Spleen (tissue), 11 donors: ENCODE data around the gene COTL1. TPM values are rescaled to one million over a fixed set of nuclear protein-coding genes. Genes with fewer than 3 reads are reported as not detected.

Experiments
- DNase-seq: peaks from one replicate; pipeline ENCODE4 v3.0.0-alpha.2; 2020
- H3K27ac ChIP-seq, 8 donors: fragments of 200-600 bp; sonication (generic) in 7 of 8; 1 replicate in 4 of 8; 2 replicates in 4 of 8; pipeline versions ENCODE4 v1.5.0 to v1.8.0; 2016 to 2021; ENCODE audit warnings: inconsistent platforms in 4 of 8, mild to moderate bottlenecking in 4 of 8, moderate library complexity in 1 of 8
- H3K27me3 ChIP-seq, 7 donors: fragments of 200-600 bp; sonication (generic) in 6 of 7; replicated peaks in 1 of 7; 1 replicate in 4 of 7; 2 replicates in 3 of 7; pipeline versions ENCODE4 v1.5.0 to v1.8.0; 2016 to 2021; ENCODE audit warnings: inconsistent platforms in 3 of 7, mild to moderate bottlenecking in 1 of 7
- H3K36me3 ChIP-seq, 6 donors: fragments of 200-600 bp; sonication (generic) in 5 of 6; 1 replicate in 4 of 6; 2 replicates in 2 of 6; pipeline versions ENCODE4 v1.5.0 to v1.8.0; 2016 to 2021; ENCODE audit warnings: inconsistent platforms in 2 of 6
- H3K4me1 ChIP-seq, 6 donors: fragments of 200-600 bp; sonication (generic) in 5 of 6; 1 replicate in 3 of 6; 2 replicates in 3 of 6; pipeline versions ENCODE4 v1.5.0 to v1.8.0; 2016 to 2021; ENCODE audit warnings: inconsistent platforms in 3 of 6
- H3K4me3 ChIP-seq, 8 donors: fragments of 200-600 bp; sonication (generic) in 7 of 8; 1 replicate in 4 of 8; 2 replicates in 4 of 8; pipeline versions ENCODE4 v1.5.0 to v1.8.0; 2016 to 2021; ENCODE audit warnings: inconsistent platforms in 4 of 8, mild to moderate bottlenecking in 4 of 8, moderate library complexity in 2 of 8
- H3K9me3 ChIP-seq, 8 donors: fragments of 200-600 bp; sonication (generic) in 7 of 8; 1 replicate in 4 of 8; 2 replicates in 4 of 8; pipeline versions ENCODE4 v1.5.0 to v1.8.0; 2016 to 2021; ENCODE audit warnings: inconsistent platforms in 4 of 8
- CTCF ChIP-seq, 11 experiments: fragments of 200-600 bp in 7 of 11; fragments of 450-650 bp in 4 of 11; sonication (generic) in 4 of 11; IDR thresholded peaks in 8 of 11; conservative IDR thresholded peaks in 3 of 11; 1 replicate in 7 of 11; 2 replicates in 4 of 11; pipeline versions ENCODE4 v1.4.0 to v1.8.0; 2016 to 2021; ENCODE audit warnings: antibody characterized with exemption in 11 of 11, inconsistent platforms in 4 of 11, mild to moderate bottlenecking in 1 of 11
- POLR2A ChIP-seq, 3 donors: fragments of 450-650 bp; IDR thresholded peaks; one replicate each; pipeline ENCODE4 v1.5.1; 2017; ENCODE audit warnings: antibody characterized with exemption in 3 of 3, mild to moderate bottlenecking in 1 of 3
- POLR2AphosphoS5 ChIP-seq, 3 donors: sonication (generic); formaldehyde crosslinking; IDR thresholded peaks; one replicate each; pipeline ENCODE4 v1.5.1; 2017; ENCODE audit warnings: antibody characterized with exemption in 3 of 3
- WGBS, 5 donors: extraction: QIAGEN DNeasy Blood & Tissue Kit in 3 of 5; methylation state at CpG; one replicate each; pipeline versions ENCODE4 v1.1.5 to v1.1.7; 2013 to 2018; 5-methylcytosine and 5-hydroxymethylcytosine counted together
- intact Hi-C: fragments of 100-400 bp; cut with DNase I; formaldehyde crosslinking; loops from one replicate; pipeline ENCODE4 v1.15.0; 2023; ENCODE audit warnings: low total_unique reads
- polyA plus RNA-seq, 3 donors: library from polyadenylated mRNA; stranded (reverse); fragments of 200-250 nt; gene quantifications; one replicate each; pipeline ENCODE4 v1.2.1, GENCODE V29; 2013
- total RNA-seq, 7 donors: library from RNA; depleted of rRNA in 3 of 7; stranded (reverse); fragments of >200 nt in 3 of 7; fragmentation: NEBNext Ultra II Directional in 4 of 7; extraction: Animal tissue kit (Norgen Biotek cat#: 25700) in 4 of 7; gene quantifications; one replicate each; pipeline versions ENCODE4 v1.1.0 to v1.2.1, GENCODE V29; 2016 to 2021
- donor health status: healthy with polysubstance abuse.
- donor health status: DM: no; HTN: no; CAD: no; lungs with moderate emphysema.
- donor health status: DM: no; HTN: no; CAD: no.
- donor health status: Bipolar disorder and iron deficiency.
- donor health status: healthy.
- donor health status: DM: no; HTN: no; CAD: no.
- donor health status: DM: yes; HTN: yes; CAD: no.

The COTL1 gene
- total and polyA plus RNA-seq, 10 donors, result 284 to 655 (median 397) TPM

- Histone ChIP-seq H3K27ac (peak overlapping the region in 3 of 8 donors; percentile 6 to 72 (median 28)), H3K4me1 (peaks cover 3 to 88% (median 41%) of the 10 kb centered on the region in 6 donors), H3K27me3 (no peaks in the 10 kb centered on the region), H3K4me3 (no peak overlapping the region), H3K9me3 (peaks cover 0 to 15% (median 13%) of the 10 kb centered on the region in 8 donors), H3K36me3 (peaks cover 0 to 98% (median 29%) of the 10 kb centered on the region in 6 donors)
- intact Hi-C loops, result no loop called here
- no peak for DNase-seq
- no peak for TF ChIP-seq CTCF (IDR thresholded peaks at IDR 0.05 in 8 of 11, conservative IDR thresholded peaks at IDR 0.05 in 3 of 11)
- TF ChIP-seq POLR2AphosphoS5 (IDR thresholded peaks at IDR 0.05), result peak in 1 of 3 donors; percentile 10
- 92 to 98% (median 98%) methylated on average over 12 to 13 of the region's 13 CpGs for WGBS, 5 donors
Measured at GRCh38 chr16:84571506-84571905, 46.4 kb downstream of the COTL1 start.

- DNase-seq, result no peak
- WGBS, 5 donors, result 97 to 98% (median 97%) methylated on average over 11 to 14 of the region's 14 CpGs
Measured at GRCh38 chr16:84570739-84571403, 47.0 kb downstream of the COTL1 start.

GRCh38 chr16:84569382-84569987 is 48.4 kb downstream of the COTL1 start:
- Histone ChIP-seq H3K4me1 (peaks cover 0 to 85% (median 30%) of the 10 kb centered on the region in 6 donors), H3K36me3 (peaks cover 0 to 98% (median 49%) of the 10 kb centered on the region in 6 donors), H3K9me3 (peaks cover 0 to 15% (median 13%) of the 10 kb centered on the region in 8 donors), H3K27ac (peak overlapping the region in 5 of 8 donors; percentile 1 to 72 (median 46)), H3K4me3 (no peak overlapping the region), H3K27me3 (no peaks in the 10 kb centered on the region)
- intact Hi-C loops, result no loop called here
- TF ChIP-seq POLR2AphosphoS5 (IDR thresholded peaks at IDR 0.05), result peak in 1 of 3 donors; percentile 27
- no peak for TF ChIP-seq POLR2A (IDR thresholded peaks at IDR 0.05)
- DNase-seq, result no peak
- WGBS, 5 donors, result 69 to 81% (median 74%) methylated on average over 9 of the region's 9 CpGs

More at GRCh38 chr16:84570739-84571403, 47.0 kb downstream of the COTL1 start:
- peaks cover 3 to 84% (median 35%) of the 10 kb centered on the region in 6 donors for H3K4me1 ChIP-seq
- H3K9me3 ChIP-seq, result peaks cover 0 to 15% (median 13%) of the 10 kb centered on the region in 8 donors
- peak overlapping the region in 2 of 8 donors; percentile 28 to 72 for H3K27ac ChIP-seq
- no peaks in the 10 kb centered on the region for H3K27me3 ChIP-seq
- no peak for TF ChIP-seq CTCF (IDR thresholded peaks at IDR 0.05 in 8 of 11, conservative IDR thresholded peaks at IDR 0.05 in 3 of 11)
- TF ChIP-seq POLR2AphosphoS5 (IDR thresholded peaks at IDR 0.05), result peak in 1 of 3 donors; percentile 24
- no peak overlapping the region for H3K4me3 ChIP-seq
- intact Hi-C loops, result no loop called here
- H3K36me3 ChIP-seq, result peaks cover 0 to 98% (median 35%) of the 10 kb centered on the region in 6 donors

GRCh38 chr16:84568066-84568465 is 49.8 kb downstream of the COTL1 start:
- H3K4me3 ChIP-seq, result no peak overlapping the region
- no peaks in the 10 kb centered on the region for H3K27me3 ChIP-seq
- 89 to 97% (median 90%) methylated on average over 9 of the region's 9 CpGs for WGBS, 5 donors
- H3K27ac ChIP-seq, result peak overlapping the region in 3 of 8 donors; percentile 33 to 72 (median 62)
- H3K9me3 ChIP-seq, result peaks cover 0 to 15% (median 13%) of the 10 kb centered on the region in 8 donors
- TF ChIP-seq POLR2AphosphoS5 (IDR thresholded peaks at IDR 0.05) (no peak), POLR2A (IDR thresholded peaks at IDR 0.05) (no peak), CTCF (IDR thresholded peaks at IDR 0.05 in 8 of 11, conservative IDR thresholded peaks at IDR 0.05 in 3 of 11) (no peak)
- peaks cover 0 to 89% (median 38%) of the 10 kb centered on the region in 6 donors for H3K4me1 ChIP-seq
- intact Hi-C loops, result no loop called here
- DNase-seq, result no peak
- peaks cover 0 to 98% (median 51%) of the 10 kb centered on the region in 6 donors for H3K36me3 ChIP-seq
